Activated CD4-positive, alpha-beta memory T cell treated with anti-CD3 and anti-CD28 coated beads, Interleukin-2, amount 10 ng/mL, durations not matched to agents 7 days and 5 days (primary cell): ENCODE data around the gene PLXNB1. TPM values are rescaled to one million over a fixed set of nuclear protein-coding genes. Genes with fewer than 3 reads are reported as not detected.

Source experiments
- CTCF ChIA-PET: fragments of 350-600 bp; sonication (Branson Sonifier 250); formaldehyde crosslinking; loops from one replicate; lab custom pipeline; 2021; ENCODE audit warnings: antibody characterized with exemption, inconsistent platforms; lab: Charles Lee
- POLR2A ChIA-PET: fragments of 350-600 bp; sonication (Branson Sonifier 250); formaldehyde crosslinking; loops from one replicate; lab custom pipeline; 2021; ENCODE audit warnings: antibody characterized with exemption; lab: Charles Lee
- DNase-seq: peaks from one replicate; pipeline ENCODE4 v3.0.0-alpha.2; 2020
- H3K27ac Mint-ChIP-seq: one replicate; pipeline ENCODE4 v1.8.0; 2021; ENCODE audit warnings: mild to moderate bottlenecking, mixed read lengths
- H3K27me3 Mint-ChIP-seq: one replicate; pipeline ENCODE4 v1.8.0; 2021; ENCODE audit warnings: mixed read lengths
- H3K36me3 Mint-ChIP-seq: one replicate; pipeline ENCODE4 v1.8.0; 2021; ENCODE audit warnings: low read depth, mixed read lengths
- H3K4me1 Mint-ChIP-seq: one replicate; pipeline ENCODE4 v1.8.0; 2021; ENCODE audit warnings: mixed read lengths
- H3K4me3 Mint-ChIP-seq: one replicate; pipeline ENCODE4 v1.8.0; 2021; ENCODE audit warnings: mild to moderate bottlenecking, mixed read lengths
- H3K9me3 Mint-ChIP-seq: one replicate; pipeline ENCODE4 v1.8.0; 2021; ENCODE audit warnings: mixed read lengths
- total RNA-seq, 2 experiments: library from RNA; stranded (reverse); gene quantifications; one replicate each; pipeline ENCODE4 v1.2.3, GENCODE V29; 2021

The PLXNB1 gene
- total RNA-seq, 2 experiments from 2014 or later = 1.7 to 1.9 TPM

GRCh38 chr3:48472673-48472922, 42.7 kb upstream of the PLXNB1 start:
- Mint-ChIP-seq H3K4me3 (peak overlapping the region; percentile 83), H3K27me3 (no peaks in the 10 kb centered on the region), H3K27ac (peak overlapping the region; percentile 98), H3K36me3 (peaks cover 48% of the 10 kb centered on the region), H3K9me3 (no peaks in the 10 kb centered on the region), H3K4me1 (peaks cover 74% of the 10 kb centered on the region)
- ChIA-PET CTCF (interaction anchor here (0.6 to 3.6 kb wide), 18 partner anchors 9 to 657 kb away, joined by 3 to 40 read pairs (median 6); partner anchors contain the start of genes ATRIP, CCDC51, PFKFB4 and SHISA5), POLR2A (interaction anchor here (0.6 to 5.2 kb wide), 31 partner anchors 9 to 549 kb away, joined by 3 to 69 read pairs (median 5); partner anchors contain the start of genes ATRIP, CCDC51, CDC25A and NDUFAF3)
- no peak for DNase-seq

GRCh38 chr3:48470286-48470685, 40.4 kb upstream of the PLXNB1 start:
- ChIA-PET POLR2A (interaction anchor here (0.9 to 5.2 kb wide), 7 partner anchors 9 to 170 kb away, joined by 3 to 69 read pairs (median 5); partner anchors contain the start of genes ATRIP, CCDC51, NME6 and PFKFB4), CTCF (interaction anchor here (1.3 kb wide), 1 partner anchor 34 kb away, joined by 4 read pairs; no protein-coding TSS in a partner anchor)
- no peaks in the 10 kb centered on the region for H3K27me3 Mint-ChIP-seq
- H3K4me3 Mint-ChIP-seq = peak overlapping the region; percentile 53
- peaks cover 74% of the 10 kb centered on the region for H3K4me1 Mint-ChIP-seq
- H3K9me3 Mint-ChIP-seq = no peaks in the 10 kb centered on the region
- peaks cover 61% of the 10 kb centered on the region for H3K36me3 Mint-ChIP-seq
- peak overlapping the region; percentile 85 for H3K27ac Mint-ChIP-seq
- no peak for DNase-seq

DNA sequence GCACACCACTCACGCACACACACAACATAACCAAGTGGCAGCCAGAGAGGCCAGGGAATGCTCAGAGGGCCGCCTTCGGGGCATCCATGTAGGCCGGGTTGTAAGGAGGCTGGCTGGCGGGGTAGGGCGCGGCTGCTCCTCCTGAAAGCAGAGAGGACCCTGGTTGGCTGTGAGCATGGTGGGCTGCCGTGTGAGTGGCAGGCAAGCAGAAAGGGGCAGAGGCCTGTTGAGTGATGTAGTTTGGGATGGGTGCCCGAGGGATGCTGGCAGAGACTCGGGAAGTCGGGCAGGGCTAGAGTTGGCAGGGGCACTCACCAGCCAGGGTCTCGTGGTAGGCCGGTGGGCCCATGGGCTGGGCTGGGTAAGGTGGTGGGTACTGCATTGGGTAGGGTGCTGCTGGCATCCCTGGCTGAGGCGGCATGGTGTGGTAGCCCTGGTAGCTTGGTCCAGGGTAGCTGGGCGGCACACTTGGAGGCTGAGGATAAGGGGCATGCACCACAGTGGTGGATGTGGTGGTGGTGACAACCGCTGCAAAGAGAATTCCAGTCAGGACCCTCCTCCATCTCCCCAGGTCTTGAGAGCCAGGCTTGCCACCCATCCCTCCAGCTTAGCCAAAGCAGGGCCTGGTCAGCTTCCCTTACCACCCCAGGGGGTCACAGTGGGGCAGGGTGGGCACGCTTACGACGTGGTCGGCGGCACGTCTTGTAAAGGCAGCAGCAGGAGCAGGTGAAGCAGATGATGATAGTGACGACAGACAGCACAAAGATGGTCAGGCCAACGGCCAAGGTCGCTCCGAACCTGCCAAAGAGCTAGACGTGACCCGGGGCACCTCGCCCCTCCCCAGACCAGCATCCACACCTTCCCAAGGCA, 39.4 kb upstream of the PLXNB1 start:
- CTCF ChIA-PET = interaction anchor here (0.6 to 3.9 kb wide), 3 partner anchors 19 to 33 kb away, joined by 3 to 20 read pairs (median 4); no protein-coding TSS in a partner anchor
- H3K36me3 Mint-ChIP-seq = peaks cover 56% of the 10 kb centered on the region
- POLR2A ChIA-PET = interaction anchor here (0.8 to 5.2 kb wide), 8 partner anchors 8 to 169 kb away, joined by 3 to 69 read pairs (median 4); partner anchors contain the start of genes ATRIP, CCDC51, NME6 and SHISA5
- no peaks in the 10 kb centered on the region for H3K9me3 Mint-ChIP-seq
- peak overlapping the region; percentile 85 for H3K27ac Mint-ChIP-seq
- H3K27me3 Mint-ChIP-seq = no peaks in the 10 kb centered on the region
- no peak for DNase-seq
- peaks cover 69% of the 10 kb centered on the region for H3K4me1 Mint-ChIP-seq
- H3K4me3 Mint-ChIP-seq = peak overlapping the region; percentile 49

GRCh38 chr3:48468329-48468731, 38.4 kb upstream of the PLXNB1 start:
- peaks cover 55% of the 10 kb centered on the region for H3K36me3 Mint-ChIP-seq
- POLR2A ChIA-PET = interaction anchor here (0.8 to 3.7 kb wide), 4 partner anchors 9 to 86 kb away, joined by 3 to 57 read pairs (median 4); partner anchors contain the start of genes ATRIP and SHISA5
- H3K27ac Mint-ChIP-seq = peak overlapping the region; percentile 94
- DNase-seq = no peak
- CTCF ChIA-PET = interaction anchor here (3.0 to 3.9 kb wide), 2 partner anchors 32 to 80 kb away, joined by 19 to 20 read pairs; no protein-coding TSS in a partner anchor
- peak overlapping the region; percentile 95 for H3K4me3 Mint-ChIP-seq
- H3K9me3 Mint-ChIP-seq = no peaks in the 10 kb centered on the region
- no peaks in the 10 kb centered on the region for H3K27me3 Mint-ChIP-seq
- peaks cover 62% of the 10 kb centered on the region for H3K4me1 Mint-ChIP-seq

- POLR2A ChIA-PET = interaction anchor here (0.8 to 5.5 kb wide), 18 partner anchors 9 to 168 kb away, joined by 3 to 58 read pairs (median 11); partner anchors contain the start of genes ATRIP, CCDC51, SHISA5 and SLC26A6
- CTCF ChIA-PET = interaction anchor here (1.3 to 3.9 kb wide), 4 partner anchors 28 to 81 kb away, joined by 6 to 20 read pairs (median 12); partner anchors contain the start of genes CCDC51 and TMA7
- Mint-ChIP-seq H3K4me1 (peaks cover 59% of the 10 kb centered on the region), H3K27ac (peak overlapping the region; percentile 94), H3K9me3 (no peaks in the 10 kb centered on the region), H3K27me3 (no peaks in the 10 kb centered on the region), H3K4me3 (peak overlapping the region; percentile 95), H3K36me3 (peaks cover 53% of the 10 kb centered on the region)
- DNase-seq = no peak
Observed at GRCh38 chr3:48467473-48468267, 37.8 kb upstream of the PLXNB1 start.

GRCh38 chr3:48467110-48467454, 37.2 kb upstream of the PLXNB1 start:
- no peaks in the 10 kb centered on the region for H3K9me3 Mint-ChIP-seq
- ChIA-PET POLR2A (interaction anchor here (0.8 to 5.5 kb wide), 24 partner anchors 10 to 626 kb away, joined by 3 to 58 read pairs (median 9); partner anchors contain the start of genes ATRIP, CCDC51, CELSR3 and PFKFB4), CTCF (interaction anchor here (0.6 to 3.9 kb wide), 8 partner anchors 27 to 86 kb away, joined by 3 to 20 read pairs (median 6); partner anchors contain the start of genes CCDC51 and TMA7)
- no peak for DNase-seq
- peaks cover 59% of the 10 kb centered on the region for H3K4me1 Mint-ChIP-seq
- H3K36me3 Mint-ChIP-seq = peaks cover 53% of the 10 kb centered on the region
- no peaks in the 10 kb centered on the region for H3K27me3 Mint-ChIP-seq
- H3K27ac Mint-ChIP-seq = peak overlapping the region; percentile 94
- H3K4me3 Mint-ChIP-seq = peak overlapping the region; percentile 95

- POLR2A ChIA-PET = interaction anchor here (0.8 to 5.5 kb wide), 27 partner anchors 9 to 627 kb away, joined by 3 to 58 read pairs (median 8); partner anchors contain the start of genes ATRIP, CCDC51, CELSR3 and PFKFB4
- CTCF ChIA-PET = interaction anchor here (0.6 to 3.9 kb wide), 10 partner anchors 26 to 92 kb away, joined by 3 to 20 read pairs (median 6); partner anchors contain the start of genes CCDC51 and TMA7
- peaks cover 56% of the 10 kb centered on the region for H3K4me1 Mint-ChIP-seq
- no peaks in the 10 kb centered on the region for H3K27me3 Mint-ChIP-seq
- peak overlapping the region; percentile 95 for H3K4me3 Mint-ChIP-seq
- H3K27ac Mint-ChIP-seq = peak overlapping the region; percentile 94
- no peaks in the 10 kb centered on the region for H3K9me3 Mint-ChIP-seq
- DNase-seq = peak; percentile 48
- H3K36me3 Mint-ChIP-seq = peaks cover 53% of the 10 kb centered on the region
Observed at GRCh38 chr3:48466386-48467109, 36.7 kb upstream of the PLXNB1 start.

DNA sequence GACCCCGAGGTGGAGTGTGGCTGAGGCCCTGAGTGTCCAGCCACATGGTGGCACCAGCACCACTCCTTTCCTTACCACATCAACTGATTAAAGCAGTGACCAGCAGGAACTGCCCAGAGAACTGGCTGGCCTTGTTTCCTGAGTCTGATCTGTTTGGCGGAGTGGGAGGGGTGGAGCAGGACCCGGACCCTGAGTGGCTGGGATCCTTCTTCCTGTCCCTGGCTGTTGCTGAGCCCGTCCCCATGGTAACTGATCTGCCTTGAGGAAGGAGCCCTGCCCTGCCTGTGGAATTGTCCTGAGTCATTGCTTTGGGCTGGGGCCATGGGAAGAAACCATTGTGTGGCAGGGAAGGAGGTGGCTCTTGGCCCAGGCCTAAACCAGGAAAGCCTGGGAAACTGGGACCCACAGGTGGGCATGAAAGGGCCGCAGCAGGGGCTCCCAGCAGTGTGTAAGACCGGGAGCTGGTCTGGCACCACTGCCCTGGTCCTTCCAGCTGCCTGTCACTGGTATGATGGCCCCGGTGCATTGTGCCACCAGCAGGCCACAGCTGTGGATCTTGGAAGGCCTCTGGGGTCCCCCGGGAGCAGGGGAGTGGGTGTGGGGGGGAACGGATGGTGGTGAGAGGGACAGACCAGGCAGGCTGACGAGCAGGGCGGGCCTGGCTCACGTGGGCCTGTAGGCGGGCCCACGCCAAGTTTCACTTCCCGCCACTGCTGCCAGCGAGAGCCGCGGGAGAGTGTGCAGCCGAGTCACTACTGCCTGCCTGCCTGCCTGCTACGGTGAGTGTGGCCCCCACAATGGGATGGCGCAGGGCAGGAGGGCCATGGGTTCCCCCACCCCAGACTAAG, 35.9 kb upstream of the PLXNB1 start:
- Mint-ChIP-seq H3K4me3 (peak overlapping the region; percentile 95), H3K36me3 (peaks cover 57% of the 10 kb centered on the region), H3K27me3 (no peaks in the 10 kb centered on the region), H3K4me1 (peaks cover 56% of the 10 kb centered on the region), H3K9me3 (no peaks in the 10 kb centered on the region), H3K27ac (peak overlapping the region; percentile 94)
- DNase-seq = peak; percentile 87
- CTCF ChIA-PET = interaction anchor here (0.6 to 3.9 kb wide), 7 partner anchors 16 to 93 kb away, joined by 3 to 20 read pairs (median 6); partner anchors contain the start of genes CCDC51 and TMA7
- POLR2A ChIA-PET = interaction anchor here (0.6 to 5.5 kb wide), 24 partner anchors 8 to 628 kb away, joined by 3 to 58 read pairs (median 9); partner anchors contain the start of genes ATRIP, CCDC51, CELSR3 and PFKFB4

DNA sequence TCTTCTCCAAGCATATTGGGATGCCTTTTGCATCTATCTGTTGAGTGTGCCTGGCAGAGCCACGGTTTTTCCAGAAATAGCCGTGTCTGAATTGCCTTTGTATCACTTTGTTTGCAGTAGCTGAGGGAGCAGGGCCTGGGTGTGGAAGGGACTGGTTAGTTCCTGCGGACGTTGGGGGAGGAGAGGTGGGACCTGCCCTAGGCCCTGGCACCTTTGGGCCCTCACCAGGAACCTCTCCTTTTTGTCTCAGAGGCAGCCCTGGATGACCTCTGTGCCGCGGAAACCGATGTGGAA, 35.3 kb upstream of the PLXNB1 start:
- ChIA-PET POLR2A (interaction anchor here (0.6 to 5.5 kb wide), 12 partner anchors 8 to 197 kb away, joined by 3 to 58 read pairs (median 14); partner anchors contain the start of genes ATRIP, CCDC51, PFKFB4 and SHISA5), CTCF (interaction anchor here (0.6 to 3.9 kb wide), 5 partner anchors 15 to 94 kb away, joined by 3 to 20 read pairs (median 7); no protein-coding TSS in a partner anchor)
- Mint-ChIP-seq H3K27ac (peak overlapping the region; percentile 94), H3K4me1 (peaks cover 52% of the 10 kb centered on the region), H3K27me3 (no peaks in the 10 kb centered on the region), H3K9me3 (no peaks in the 10 kb centered on the region), H3K4me3 (peak overlapping the region; percentile 95), H3K36me3 (peaks cover 58% of the 10 kb centered on the region)
- no peak for DNase-seq

- no peak for DNase-seq
- H3K27me3 Mint-ChIP-seq = no peaks in the 10 kb centered on the region
- ChIA-PET POLR2A (interaction anchor here (1.0 to 5.5 kb wide), 5 partner anchors 8 to 92 kb away, joined by 3 to 58 read pairs (median 20); partner anchors contain the start of genes ATRIP, CCDC51, PFKFB4 and SHISA5), CTCF (interaction anchor here (1.8 to 2.9 kb wide), 2 partner anchors 29 to 94 kb away, joined by 6 to 10 read pairs; no protein-coding TSS in a partner anchor)
- H3K36me3 Mint-ChIP-seq = peaks cover 56% of the 10 kb centered on the region
- no peak overlapping the region for H3K4me3 Mint-ChIP-seq
- H3K4me1 Mint-ChIP-seq = peaks cover 48% of the 10 kb centered on the region
- H3K9me3 Mint-ChIP-seq = no peaks in the 10 kb centered on the region
- H3K27ac Mint-ChIP-seq = peak overlapping the region; percentile 94
Observed at GRCh38 chr3:48464713-48465221, 34.9 kb upstream of the PLXNB1 start.
